HepG2 (cell line): ENCODE data around the gene MARK2. TPM values are rescaled to one million over a fixed set of nuclear protein-coding genes. Genes with fewer than 3 reads are reported as not detected.

Experiments
- ATAC-seq: fragments of 200-7000 bp; cut with Tn5 transposase; 3 replicates; pipeline ENCODE4 v1.9.1; 2020; ENCODE audit warnings: mild to moderate bottlenecking, moderate library complexity
- BruUV-seq: library from RNA; stranded (reverse); fragments of 400-500 nt; replicated peaks from 2 replicates; lab custom pipeline; 2021; lab: Mats Ljungman, UMichigan
- CTCF ChIA-PET: fragments of 300-600 bp; formaldehyde crosslinking; extraction: SDS; loops from one replicate; lab custom pipeline; 2021; ENCODE audit warnings: low total read pairs, inconsistent platforms, low intra/inter-chr PET ratio; lab: Yijun Ruan, JAX
- POLR2A ChIA-PET: fragments of 350-600 bp; sonication (Branson Sonifier 250); formaldehyde crosslinking; loops from one replicate; lab custom pipeline; 2020; ENCODE audit warnings: antibody characterized with exemption, inconsistent platforms; lab: Yijun Ruan, JAX
- DNase-seq: peaks from one replicate; pipeline ENCODE4 v3.0.0-alpha.2; 2015; ENCODE audit warnings: low spot score
- FAIRE-seq: peaks from 3 replicates; lab custom pipeline; 2011; peaks lifted over from hg19 to GRCh38; lab: Jason Lieb, UNC
- H2AFZ ChIP-seq: one replicate; pipeline ENCODE4 v1.6.1; 2011; ENCODE audit warnings: low read length, inconsistent platforms
- H3K27ac ChIP-seq: fragments of 300-600 bp; 3 replicates; pipeline ENCODE4 v1.8.0; 2011; ENCODE audit warnings: mixed run types, mild to moderate bottlenecking, mixed read lengths, low read length, inconsistent platforms; ENCODE audit not compliant: insufficient read depth; ENCODE audit errors: extremely low read length
- H3K27me3 ChIP-seq, 2 experiments: fragments of 200-600 bp in 1 of 2; 2 replicates in 1 of 2; 3 replicates in 1 of 2; pipeline versions ENCODE4 v1.6.0 to v1.8.0; 2011; ENCODE audit warnings: low read length in 2 of 2, mild to moderate bottlenecking in 2 of 2, moderate library complexity in 2 of 2, inconsistent platforms in 1 of 2; ENCODE audit not compliant: insufficient read depth in 2 of 2, control insufficient read depth in 1 of 2
- H3K36me3 ChIP-seq, 2 experiments: fragments of 200-600 bp in 1 of 2; replicated peaks in 1 of 2; 2 replicates in 1 of 2; 3 replicates in 1 of 2; pipeline versions ENCODE4 v1.5.1 to v1.8.0; 2011; ENCODE audit warnings: low read length in 2 of 2, inconsistent platforms in 1 of 2; ENCODE audit not compliant: insufficient read depth in 2 of 2, control insufficient read depth in 1 of 2
- H3K4me1 ChIP-seq: 2 replicates; pipeline ENCODE4 v1.5.1; 2012; ENCODE audit warnings: low read length, inconsistent platforms; ENCODE audit not compliant: insufficient read depth
- H3K4me2 ChIP-seq: 2 replicates; pipeline ENCODE4 v1.6.0; 2011; ENCODE audit warnings: low read depth, low read length, inconsistent platforms
- H3K4me3 ChIP-seq, 3 experiments: fragments of 200-600 bp in 1 of 3; sonication (generic), shearing (Covaris generic) in 1 of 3; replicated peaks in 1 of 3; 2 replicates each; pipeline ENCODE4 v1.5.1; 2011 to 2016; ENCODE audit warnings: low read length in 3 of 3, inconsistent platforms in 2 of 3, low read depth in 2 of 3, mild to moderate bottlenecking in 2 of 3, control low read depth in 1 of 3, mixed read lengths in 1 of 3; ENCODE audit not compliant: insufficient read depth in 1 of 3
- H3K79me2 ChIP-seq: one replicate; pipeline ENCODE4 v1.6.1; 2011; ENCODE audit warnings: low read length, inconsistent platforms; ENCODE audit not compliant: insufficient read depth
- H3K9ac ChIP-seq: 2 replicates; pipeline ENCODE4 v1.6.0; 2011; ENCODE audit warnings: mild to moderate bottlenecking, low read depth, low read length, inconsistent platforms; ENCODE audit not compliant: insufficient read depth
- H3K9me3 ChIP-seq: 2 replicates; pipeline ENCODE4 v1.5.1; 2012; ENCODE audit warnings: mild to moderate bottlenecking, low read length
- H4K20me1 ChIP-seq: 2 replicates; pipeline ENCODE4 v1.6.0; 2011; ENCODE audit warnings: inconsistent platforms, mild to moderate bottlenecking, low read length, moderate library complexity; ENCODE audit not compliant: insufficient read depth
- AGO2 ChIP-seq: fragments of 200-400 bp; formaldehyde crosslinking; optimal IDR thresholded peaks from 2 replicates; pipeline ENCODE3; 2017; ENCODE audit warnings: mild to moderate bottlenecking, low read depth, low read length, moderate library complexity
- PAX8 ChIP-seq: sonication (generic); formaldehyde crosslinking; IDR thresholded peaks from 2 replicates; pipeline ENCODE4 v1.8.0; 2022; ENCODE audit warnings: mild to moderate bottlenecking, missing genetic modification reagents, borderline replicate concordance
- RBFOX2 ChIP-seq: fragments of 200-400 bp; formaldehyde crosslinking; IDR thresholded peaks from 2 replicates; pipeline ENCODE4 v1.6.1; 2017; ENCODE audit warnings: low read depth, mild to moderate bottlenecking, low read length
- RFX1 ChIP-seq: fragments of 450-650 bp; IDR thresholded peaks from 2 replicates; pipeline ENCODE4 v1.6.1; 2017
- ZFP62 ChIP-seq: sonication (generic); formaldehyde crosslinking; IDR thresholded peaks from 2 replicates; pipeline ENCODE4 v1.4.0; 2020; ENCODE audit warnings: missing genetic modification reagents
- ZNF121 ChIP-seq: sonication (generic); formaldehyde crosslinking; IDR thresholded peaks from 2 replicates; pipeline ENCODE4 v1.5.0; 2020; ENCODE audit warnings: mild to moderate bottlenecking, missing genetic modification reagents
- WGBS: methylation state at CpG from one replicate; pipeline ENCODE4 v1.1.6; 2017; ENCODE audit warnings: low lambda C conversion rate; 5-methylcytosine and 5-hydroxymethylcytosine counted together
- in situ Hi-C: cut with HindIII; loops from 2 replicates; pipeline ENCODE4 v1.10.0; 2017; ENCODE audit warnings: low pct_unique_long_range_greater_than_20kb; ENCODE audit not compliant: extremely low pct_ligation_motif_present
- intact Hi-C: fragments of 100-400 bp; cut with micrococcal nuclease; formaldehyde crosslinking; loops from one replicate; pipeline ENCODE4 v1.10.0; 2022; ENCODE audit not compliant: unreplicated experiment
- polyA plus RNA-seq, 8 experiments: library from polyadenylated mRNA; depleted of rRNA in 3 of 8; stranded (reverse) in 7 of 8; unstranded in 1 of 8; fragments of >200 nt; fragmentation: Illumina TruSeq in 4 of 8; extraction: Trizol in 4 of 8; gene quantifications; 2 replicates each; pipeline versions ENCODE4 v1.2.1 to v1.2.3, GENCODE V29; 2011 to 2016; ENCODE audit warnings: low read depth in 4 of 8, missing spikeins in 1 of 8, mixed read lengths in 1 of 8; ENCODE audit not compliant: insufficient read depth in 1 of 8
- total RNA-seq, 5 experiments: library from RNA; depleted of rRNA; stranded (reverse); fragments of >200 nt; fragmentation: Illumina TruSeq; extraction: Trizol; gene quantifications; 2 replicates each; pipeline ENCODE4 v1.2.3, GENCODE V29; 2016; ENCODE audit warnings: low read depth in 1 of 5
- TF ChIP-seq, protein P1 (sequence below): sonication (generic); formaldehyde crosslinking; IDR thresholded peaks from 2 replicates; pipeline ENCODE4 v1.8.1; 2023; ENCODE audit warnings: mild to moderate bottlenecking, inconsistent platforms, moderate library complexity, missing genetic modification reagents, borderline replicate concordance

MARK2 gene
- total and polyA plus RNA-seq, 2 of the 13 experiments (the other 11 are each of a cell fraction or from before 2014, with no cell fraction given): 13.5 to 13.9 TPM

DNA sequence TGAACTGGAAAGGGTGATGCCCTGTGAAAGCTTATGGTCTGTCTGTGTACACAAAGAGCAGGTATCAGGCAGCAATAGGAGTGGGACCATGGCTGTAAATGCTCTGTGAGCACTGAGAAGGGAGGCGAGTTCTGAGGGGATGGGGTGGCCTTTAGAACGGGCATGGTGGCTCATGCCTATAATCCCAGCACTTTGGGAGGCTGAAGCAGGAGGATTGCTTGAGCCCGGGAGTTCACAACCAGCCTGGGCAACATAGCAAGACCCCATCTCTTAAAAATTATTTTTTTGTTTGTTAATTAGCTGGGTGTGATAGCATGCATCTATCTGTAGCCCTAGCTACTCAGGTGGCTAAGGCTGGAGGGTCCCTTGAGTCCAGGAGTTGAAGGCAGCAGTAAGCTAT lies 22.2 kb upstream of the MARK2 start:
- ChIA-PET CTCF (no interaction called here), POLR2A (no interaction called here)
- Histone ChIP-seq H3K4me2 (no peak overlapping the region), H3K9me3 (no peaks in the 10 kb centered on the region), H3K79me2 (peaks cover 33% of the 10 kb centered on the region), H3K4me1 (peaks cover 34% of the 10 kb centered on the region), H3K4me3 (no peak overlapping the region), H3K36me3 (peaks cover 22 to 49% of the 10 kb centered on the region in 2 experiments; a peak in 4 of 5 replicates), H4K20me1 (peaks cover 12% of the 10 kb centered on the region), H2AFZ (no peak overlapping the region), H3K27me3 (no peaks in the 10 kb centered on the region), H3K9ac (no peak overlapping the region), H3K27ac (no peak overlapping the region)
- no TSS peak for BruUV-seq
- in situ Hi-C loops (no loop called here), intact Hi-C loops (no loop called here)
- ATAC-seq (no peak), DNase-seq (no peak), FAIRE-seq (no peak)
- TF ChIP-seq ZNF121 (CRISPR knock-in tag): 0 out of 2 replicates have a peak, but pooled peaks have one; percentile 47
- no peak for TF ChIP-seq ZFP62 (CRISPR knock-in tag)
- no peak for TF ChIP-seq RFX1
- TF ChIP-seq, protein P1, sequence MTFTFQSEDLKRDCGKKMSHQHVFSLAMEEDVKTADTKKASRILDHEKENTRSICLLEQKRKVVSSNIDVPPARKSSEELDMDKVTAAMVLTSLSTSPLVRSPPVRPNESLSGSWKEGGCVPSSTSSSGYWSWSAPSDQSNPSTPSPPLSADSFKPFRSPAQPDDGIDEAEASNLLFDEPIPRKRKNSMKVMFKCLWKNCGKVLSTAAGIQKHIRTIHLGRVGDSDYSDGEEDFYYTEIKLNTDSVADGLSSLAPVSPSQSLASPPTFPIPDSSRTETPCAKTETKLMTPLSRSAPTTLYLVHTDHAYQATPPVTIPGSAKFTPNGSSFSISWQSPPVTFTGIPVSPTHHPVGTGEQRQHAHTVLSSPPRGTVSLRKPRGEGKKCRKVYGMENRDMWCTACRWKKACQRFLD: no peak
- 71% methylated on average over 3 of the region's 3 CpGs for WGBS

DNA sequence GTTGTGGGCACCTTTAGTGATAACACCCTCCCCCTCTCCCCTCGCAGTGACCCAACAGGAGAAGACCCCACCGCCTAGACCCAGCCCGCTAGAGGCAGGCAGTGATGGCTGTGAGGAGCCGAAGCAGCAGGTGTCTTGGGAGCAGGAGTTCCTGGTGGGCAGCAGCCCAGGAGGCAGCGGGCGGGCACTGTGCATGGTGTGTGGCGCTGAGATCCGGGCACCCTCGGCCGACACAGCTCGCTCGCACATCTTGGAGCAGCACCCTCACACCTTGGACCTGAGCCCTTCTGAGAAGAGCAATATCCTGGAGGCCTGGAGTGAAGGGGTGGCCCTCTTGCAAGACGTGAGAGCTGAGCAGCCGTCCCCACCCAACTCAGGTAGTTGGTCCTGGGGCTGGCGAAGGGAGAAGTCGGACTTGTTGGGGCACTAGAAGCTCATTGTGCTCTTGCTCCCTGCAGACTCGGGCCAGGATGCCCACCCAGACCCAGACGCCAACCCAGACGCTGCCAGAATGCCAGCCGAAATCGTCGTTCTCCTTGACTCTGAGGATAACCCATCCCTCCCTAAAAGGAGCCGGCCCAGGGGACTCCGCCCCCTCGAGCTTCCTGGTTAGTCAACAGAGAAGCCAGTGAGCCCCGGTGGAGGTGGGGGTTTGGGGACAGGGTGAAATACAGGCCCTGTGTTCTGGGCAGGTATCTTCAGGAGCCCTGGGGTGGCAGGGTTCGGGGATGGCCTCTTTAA lies 21.0 kb upstream of the MARK2 start:
- POLR2A ChIA-PET: no interaction called here
- no peak for FAIRE-seq

More for the DNA sequence above, 21.0 kb upstream of the MARK2 start:
- Histone ChIP-seq H3K79me2 (peaks cover 33% of the 10 kb centered on the region), H3K36me3 (peaks cover 32 to 60% of the 10 kb centered on the region in 2 experiments; a peak in 4 of 5 replicates), H3K27me3 (no peaks in the 10 kb centered on the region), H3K4me1 (peaks cover 27% of the 10 kb centered on the region), H3K9ac (no peak overlapping the region), H3K9me3 (no peaks in the 10 kb centered on the region), H3K4me3 (no peak overlapping the region), H3K27ac (no peak overlapping the region), H3K4me2 (no peak overlapping the region), H4K20me1 (peaks cover 12% of the 10 kb centered on the region), H2AFZ (no peak overlapping the region)
- CTCF ChIA-PET: no interaction called here
- DNase-seq: no peak
- in situ Hi-C loops: no loop called here
- ATAC-seq: no peak
- BruUV-seq: no TSS peak
- intact Hi-C loops: no loop called here
- TF ChIP-seq RBFOX2 (peak; percentile 54), AGO2 (peak; percentile 58), PAX8 (no peak)
- 93% methylated on average over 18 of the region's 27 CpGs for WGBS
